Measurements from ENCODE around the gene TPSG1.
"Not testable (repeated sequence)": the region's sequence is repeated elsewhere in the genome, so short reads cannot be mapped to it uniquely, and the experiment has no call there.

TPSG1 gene

GRCh38 chr16:1245452-1246020 lies 20.5 kb upstream of the TPSG1 start:
- Histone ChIP-seq H3K9me3 (ENCODE audit: control insufficient read depth, low read length) (no peaks in the 10 kb centered on the region), H3K4me3 (ENCODE audit: low read depth, low read length) (no peak overlapping the region), H3K27ac (no peak overlapping the region), H3K79me2 (no peaks in the 10 kb centered on the region), H3K9ac (no peak overlapping the region), H3K4me2 (ENCODE audit: low read length) (no peak overlapping the region), H3K4me1 (no peaks in the 10 kb centered on the region), H2AFZ (no peak overlapping the region), H3K27me3 (ENCODE audit: control insufficient read depth, insufficient read depth, low read length) (no peaks in the 10 kb centered on the region), H3K36me3 (ENCODE audit: control insufficient read depth, insufficient read depth, low read length) (no peaks in the 10 kb centered on the region)
- TF ChIP-seq, protein P1, sequence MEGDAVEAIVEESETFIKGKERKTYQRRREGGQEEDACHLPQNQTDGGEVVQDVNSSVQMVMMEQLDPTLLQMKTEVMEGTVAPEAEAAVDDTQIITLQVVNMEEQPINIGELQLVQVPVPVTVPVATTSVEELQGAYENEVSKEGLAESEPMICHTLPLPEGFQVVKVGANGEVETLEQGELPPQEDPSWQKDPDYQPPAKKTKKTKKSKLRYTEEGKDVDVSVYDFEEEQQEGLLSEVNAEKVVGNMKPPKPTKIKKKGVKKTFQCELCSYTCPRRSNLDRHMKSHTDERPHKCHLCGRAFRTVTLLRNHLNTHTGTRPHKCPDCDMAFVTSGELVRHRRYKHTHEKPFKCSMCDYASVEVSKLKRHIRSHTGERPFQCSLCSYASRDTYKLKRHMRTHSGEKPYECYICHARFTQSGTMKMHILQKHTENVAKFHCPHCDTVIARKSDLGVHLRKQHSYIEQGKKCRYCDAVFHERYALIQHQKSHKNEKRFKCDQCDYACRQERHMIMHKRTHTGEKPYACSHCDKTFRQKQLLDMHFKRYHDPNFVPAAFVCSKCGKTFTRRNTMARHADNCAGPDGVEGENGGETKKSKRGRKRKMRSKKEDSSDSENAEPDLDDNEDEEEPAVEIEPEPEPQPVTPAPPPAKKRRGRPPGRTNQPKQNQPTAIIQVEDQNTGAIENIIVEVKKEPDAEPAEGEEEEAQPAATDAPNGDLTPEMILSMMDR (IDR thresholded peaks at IDR 0.05) = no peak

DNA sequence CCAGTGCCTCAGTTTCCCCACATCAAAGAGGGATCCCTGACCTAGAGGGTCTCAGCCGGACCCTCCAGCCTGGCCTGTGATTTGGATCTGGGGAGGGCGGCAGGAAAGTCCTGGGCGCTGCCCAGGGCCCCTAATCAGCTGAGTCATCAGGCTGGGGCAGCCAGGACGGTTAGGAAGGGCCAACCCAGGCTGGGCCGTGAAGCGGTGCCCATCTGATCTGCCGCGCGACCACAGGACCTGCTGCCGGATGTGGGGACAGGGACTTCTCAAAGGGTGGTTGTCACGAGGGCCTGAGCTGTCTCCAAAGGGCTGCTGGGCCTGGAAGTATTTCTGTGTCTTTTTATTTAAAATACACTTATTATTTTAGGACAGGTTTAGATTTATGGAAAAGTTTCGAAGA lies 19.8 kb upstream of the TPSG1 start:
- Histone ChIP-seq H3K4me3 (ENCODE audit: low read depth, low read length) (no peak overlapping the region), H3K27ac (no peak overlapping the region), H3K36me3 (ENCODE audit: control insufficient read depth, insufficient read depth, low read length) (no peaks in the 10 kb centered on the region), H3K4me2 (ENCODE audit: low read length) (no peak overlapping the region), H3K9me3 (ENCODE audit: control insufficient read depth, low read length) (no peaks in the 10 kb centered on the region), H3K9ac (no peak overlapping the region), H3K27me3 (ENCODE audit: control insufficient read depth, insufficient read depth, low read length) (no peaks in the 10 kb centered on the region), H3K79me2 (no peaks in the 10 kb centered on the region), H3K4me1 (no peaks in the 10 kb centered on the region), H2AFZ (no peak overlapping the region)
- TF ChIP-seq, protein P1 (IDR thresholded peaks at IDR 0.05) = no peak

DNA sequence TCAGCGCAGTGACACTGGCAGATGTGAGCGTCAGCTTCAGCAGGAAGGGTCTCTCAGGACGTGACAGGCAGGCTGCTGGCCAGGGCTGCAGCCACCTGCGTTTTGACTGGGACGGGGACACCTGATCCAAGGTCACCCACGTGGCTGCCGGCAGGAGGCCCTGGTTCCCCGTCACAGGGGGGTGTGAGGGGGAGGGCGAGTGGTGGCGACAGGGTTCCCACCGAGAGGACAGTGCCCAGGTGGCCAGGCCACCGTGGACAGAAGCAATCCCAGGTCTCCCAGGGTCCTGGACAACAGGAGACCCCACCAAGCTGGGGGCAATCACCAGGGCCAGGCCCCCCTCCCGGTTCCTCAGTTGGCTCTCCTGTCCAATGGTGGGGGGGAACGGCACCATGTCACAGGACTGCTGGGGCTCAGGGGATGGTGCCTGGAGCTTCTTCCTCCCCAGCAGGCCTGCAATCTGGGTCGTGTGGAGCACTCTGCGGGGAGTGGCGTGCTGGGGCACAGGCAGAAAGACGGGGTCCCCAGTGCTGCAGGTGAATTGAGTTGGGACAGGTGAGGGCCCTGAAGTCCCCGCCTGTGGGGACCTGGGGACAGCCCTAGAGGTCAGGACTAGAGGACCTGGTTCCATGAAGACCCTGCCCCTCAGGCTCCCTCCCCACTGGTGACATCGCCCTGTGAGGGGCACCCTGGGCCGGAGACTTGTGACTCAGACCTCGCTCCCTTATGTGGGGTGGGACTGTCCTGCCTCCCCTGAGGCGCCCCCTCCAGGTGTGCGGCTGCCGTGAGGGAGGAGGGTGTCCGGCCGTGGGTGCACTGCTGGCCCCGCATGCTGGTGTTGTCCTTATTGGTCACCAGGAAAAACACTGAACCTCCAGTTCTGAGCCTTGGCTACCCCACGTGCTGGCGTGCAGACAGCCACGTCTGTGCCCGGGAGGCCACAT lies 19.1 kb upstream of the TPSG1 start:
- H3K79me2 ChIP-seq; H3K36me3 ChIP-seq (ENCODE audit: control insufficient read depth, insufficient read depth, low read length); H3K9ac ChIP-seq; H3K27me3 ChIP-seq (ENCODE audit: control insufficient read depth, insufficient read depth, low read length); H3K27ac ChIP-seq; H3K9me3 ChIP-seq (ENCODE audit: control insufficient read depth, low read length); H2AFZ ChIP-seq; H3K4me3 ChIP-seq (ENCODE audit: low read depth, low read length); H3K4me1 ChIP-seq; H3K4me2 ChIP-seq (ENCODE audit: low read length): not testable (repeated sequence)

- not testable (repeated sequence) for H3K4me3 ChIP-seq (ENCODE audit: low read depth, low read length); H3K36me3 ChIP-seq (ENCODE audit: control insufficient read depth, insufficient read depth, low read length); H3K9ac ChIP-seq; H3K27me3 ChIP-seq (ENCODE audit: control insufficient read depth, insufficient read depth, low read length); H3K9me3 ChIP-seq (ENCODE audit: control insufficient read depth, low read length); H2AFZ ChIP-seq; H3K27ac ChIP-seq; H3K79me2 ChIP-seq; H3K4me2 ChIP-seq (ENCODE audit: low read length); H3K4me1 ChIP-seq
Observed at GRCh38 chr16:1243363-1243762, 18.3 kb upstream of the TPSG1 start.

DNA sequence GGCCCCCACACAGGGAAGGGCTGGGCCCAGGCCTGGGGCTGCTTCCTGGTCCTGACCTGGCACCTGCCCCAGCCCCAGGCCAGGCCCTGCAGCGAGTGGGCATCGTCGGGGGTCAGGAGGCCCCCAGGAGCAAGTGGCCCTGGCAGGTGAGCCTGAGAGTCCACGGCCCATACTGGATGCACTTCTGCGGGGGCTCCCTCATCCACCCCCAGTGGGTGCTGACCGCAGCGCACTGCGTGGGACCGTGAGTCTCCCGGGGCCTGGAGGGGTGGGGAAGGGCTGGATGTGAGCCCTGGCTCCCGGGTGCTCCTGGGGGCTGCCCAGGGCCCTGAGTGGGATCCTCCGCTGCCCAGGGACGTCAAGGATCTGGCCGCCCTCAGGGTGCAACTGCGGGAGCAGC lies 16.0 kb upstream of the TPSG1 start:
- not testable (repeated sequence) for H3K9ac ChIP-seq; H3K4me1 ChIP-seq; H3K79me2 ChIP-seq; H3K4me2 ChIP-seq (ENCODE audit: low read length); H3K36me3 ChIP-seq (ENCODE audit: control insufficient read depth, insufficient read depth, low read length); H3K9me3 ChIP-seq (ENCODE audit: control insufficient read depth, low read length); H2AFZ ChIP-seq; H3K27me3 ChIP-seq (ENCODE audit: control insufficient read depth, insufficient read depth, low read length); H3K4me3 ChIP-seq (ENCODE audit: low read depth, low read length); H3K27ac ChIP-seq

DNA sequence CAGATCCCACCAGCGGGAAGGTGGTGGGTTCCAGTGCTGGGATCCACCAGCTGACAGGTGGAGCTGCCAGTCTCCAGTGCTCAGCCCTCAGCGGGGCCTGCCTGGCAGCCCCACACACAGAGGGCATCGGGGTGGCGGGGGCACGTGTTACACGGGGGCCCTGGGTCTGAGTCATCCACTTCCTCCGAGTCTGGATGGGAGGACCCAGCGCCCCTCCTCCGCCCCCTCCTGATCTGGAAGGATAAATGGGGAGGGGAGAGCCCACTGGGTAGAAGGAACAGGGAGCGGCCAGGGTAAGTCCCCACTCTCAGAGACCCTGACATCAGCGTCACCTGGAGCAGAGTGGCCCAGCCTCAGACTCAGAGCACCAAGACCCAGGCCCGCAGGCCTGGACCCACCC lies 15.4 kb upstream of the TPSG1 start, which contains the start of gene TPSAB1:
Gene TPSAB1 (plus strand): TSS at position 270 of the 400 bp plus-strand sequence. CDS start 234 bp downstream, outside the sequence.
- not testable (repeated sequence) for H3K79me2 ChIP-seq; H3K9me3 ChIP-seq (ENCODE audit: control insufficient read depth, low read length); H3K4me1 ChIP-seq; H3K27me3 ChIP-seq (ENCODE audit: control insufficient read depth, insufficient read depth, low read length); H2AFZ ChIP-seq; H3K9ac ChIP-seq; H3K27ac ChIP-seq; H3K4me3 ChIP-seq (ENCODE audit: low read depth, low read length); H3K4me2 ChIP-seq (ENCODE audit: low read length); H3K36me3 ChIP-seq (ENCODE audit: control insufficient read depth, insufficient read depth, low read length)

DNA sequence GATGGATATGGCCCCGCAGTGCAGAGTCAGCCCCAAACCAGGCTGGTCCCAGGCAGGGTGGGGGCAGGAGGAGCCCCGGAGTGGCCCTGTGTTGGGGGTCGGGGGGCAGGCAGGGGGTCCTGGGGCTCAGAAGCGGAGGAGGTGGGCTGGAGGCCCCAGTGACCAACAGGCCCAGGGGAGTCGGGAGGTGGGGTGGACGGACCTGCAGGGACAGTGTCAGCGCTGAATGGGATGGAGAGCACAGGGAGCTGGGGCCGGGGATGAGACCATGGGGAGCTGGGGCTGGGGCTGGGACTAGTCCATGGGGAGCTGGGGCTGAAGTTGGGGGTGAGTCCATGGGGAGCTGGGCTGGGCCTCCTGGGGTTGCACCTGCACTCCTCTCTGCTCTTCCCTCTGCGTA lies 14.5 kb upstream of the TPSG1 start:
- not testable (repeated sequence) for H3K27me3 ChIP-seq (ENCODE audit: control insufficient read depth, insufficient read depth, low read length)

GRCh38 chr16:1238909-1239308 lies 13.8 kb upstream of the TPSG1 start:
- H2AFZ ChIP-seq; H3K36me3 ChIP-seq (ENCODE audit: control insufficient read depth, insufficient read depth, low read length); H3K9me3 ChIP-seq (ENCODE audit: control insufficient read depth, low read length); H3K79me2 ChIP-seq; H3K4me3 ChIP-seq (ENCODE audit: low read depth, low read length); H3K27ac ChIP-seq; H3K27me3 ChIP-seq (ENCODE audit: control insufficient read depth, insufficient read depth, low read length); H3K9ac ChIP-seq; H3K4me1 ChIP-seq; H3K4me2 ChIP-seq (ENCODE audit: low read length): not testable (repeated sequence)

More for the DNA sequence above, 14.5 kb upstream of the TPSG1 start:
- not testable (repeated sequence) for H3K79me2 ChIP-seq; H3K4me2 ChIP-seq (ENCODE audit: low read length); H3K9me3 ChIP-seq (ENCODE audit: control insufficient read depth, low read length); H3K36me3 ChIP-seq (ENCODE audit: control insufficient read depth, insufficient read depth, low read length); H3K27ac ChIP-seq; H2AFZ ChIP-seq; H3K9ac ChIP-seq; H3K4me3 ChIP-seq (ENCODE audit: low read depth, low read length); H3K4me1 ChIP-seq
